Sigmoid colon (tissue), 7 donors: ENCODE results near the gene KRTAP1-5. TPM values are rescaled to one million over a fixed set of nuclear protein-coding genes. Genes with fewer than 3 reads are reported as not detected.
"Not testable (repeated sequence)": the region's sequence is repeated elsewhere in the genome, so short reads cannot be mapped to it uniquely, and the experiment has no call there.

Source experiments
- DNase-seq: peaks from one replicate; pipeline ENCODE4 v3.0.0-alpha.2; 2019
- H3K27ac ChIP-seq, 4 donors: fragments of 200-600 bp; sonication (generic); one replicate each; pipeline ENCODE4 v1.5.1; 2016 to 2019; ENCODE audit warnings: mild to moderate bottlenecking in 1 of 4
- H3K27me3 ChIP-seq, 3 donors: fragments of 200-600 bp; sonication (generic); one replicate each; pipeline ENCODE4 v1.5.1; 2019; ENCODE audit warnings: mild to moderate bottlenecking in 1 of 3
- H3K36me3 ChIP-seq, 4 donors: fragments of 200-600 bp; sonication (generic); one replicate each; pipeline ENCODE4 v1.5.1; 2016 to 2019
- H3K4me1 ChIP-seq, 4 donors: fragments of 200-600 bp; sonication (generic); one replicate each; pipeline ENCODE4 v1.5.1; 2017 to 2019
- H3K4me3 ChIP-seq, 4 donors: fragments of 200-600 bp; sonication (generic); one replicate each; pipeline ENCODE4 v1.5.1; 2017 to 2019; ENCODE audit warnings: mild to moderate bottlenecking in 2 of 4, moderate library complexity in 1 of 4
- H3K9me3 ChIP-seq, 4 donors: fragments of 200-600 bp in 3 of 4; sonication (generic) in 3 of 4; one replicate each; pipeline versions ENCODE4 v1.5.1 to v1.6.1; 2013 to 2019
- EP300 ChIP-seq, 4 donors: sonication (generic); formaldehyde crosslinking; IDR thresholded peaks; one replicate each; pipeline ENCODE4 v1.6.1; 2017; ENCODE audit warnings: antibody characterized with exemption in 4 of 4
- POLR2A ChIP-seq, 2 donors: fragments of 450-650 bp; IDR thresholded peaks; one replicate each; pipeline ENCODE4 v1.6.1; 2016; ENCODE audit warnings: antibody characterized with exemption in 2 of 2, mild to moderate bottlenecking in 2 of 2, moderate library complexity in 2 of 2
- POLR2AphosphoS5 ChIP-seq, 4 donors: sonication (generic); formaldehyde crosslinking; IDR thresholded peaks; one replicate each; pipeline ENCODE4 v1.6.1; 2017; ENCODE audit warnings: antibody characterized with exemption in 4 of 4
- WGBS, 2 donors: extraction: QIAGEN DNeasy Blood & Tissue Kit; methylation state at CpG; one replicate each; pipeline ENCODE4 v1.1.7; 2013; 5-methylcytosine and 5-hydroxymethylcytosine counted together
- intact Hi-C: fragments of 100-400 bp; cut with DNase I; formaldehyde crosslinking; loops from one replicate; pipeline ENCODE4 v1.15.1; 2023
- polyA plus RNA-seq, 3 donors: library from polyadenylated mRNA; stranded (reverse); fragments of 200-250 nt; gene quantifications; one replicate each; pipeline ENCODE4 v1.2.3, GENCODE V29; 2013
- total RNA-seq, 4 donors: library from RNA; depleted of rRNA; stranded (reverse); fragments of >200 nt; gene quantifications; one replicate each; pipeline ENCODE4 v1.1.0, GENCODE V29; 2016
- TF ChIP-seq, protein P1 (sequence below), 4 experiments: fragments of 450-650 bp in 3 of 4; fragments of 200-600 bp in 1 of 4; IDR thresholded peaks; one replicate each; pipeline ENCODE4 v1.5.1; 2016 to 2019; ENCODE audit warnings: antibody characterized with exemption in 4 of 4, mild to moderate bottlenecking in 3 of 4, moderate library complexity in 2 of 4
- donor health status: healthy with polysubstance abuse.
- donor health status: Bipolar disorder and iron deficiency.
- donor health status: healthy.

KRTAP1-5 gene
- total and polyA plus RNA-seq, 7 donors = not detected

DNA sequence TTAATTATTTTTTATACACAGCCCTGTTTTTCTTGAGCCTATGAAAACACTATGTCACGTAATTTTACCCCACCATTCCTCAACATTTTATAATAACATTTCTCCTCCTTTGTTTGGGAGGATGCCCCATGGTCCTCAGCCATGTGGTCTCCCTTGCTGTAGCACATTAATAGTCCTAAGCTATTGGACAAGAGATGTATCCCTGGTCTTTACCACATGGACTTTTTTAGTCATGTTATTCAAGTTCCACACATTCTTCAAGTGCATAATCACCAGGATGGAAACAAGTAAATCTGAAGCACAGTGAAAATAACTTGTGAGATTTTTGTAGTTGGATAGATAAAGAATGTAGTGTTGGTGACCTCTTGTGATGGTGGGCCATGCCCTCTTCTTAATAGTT, 35.0 kb upstream of the KRTAP1-5 start:
- WGBS, 2 donors = 63 to 76% methylated on average over 1 of the region's 1 CpG
- DNase-seq = no peak
- intact Hi-C loops = no loop called here
- peaks cover 0 to 21% (median 9%) of the 10 kb centered on the region in 4 donors for H3K4me1 ChIP-seq
- TF ChIP-seq POLR2A (IDR thresholded peaks at IDR 0.05) = no peak
- TF ChIP-seq EP300 (IDR thresholded peaks at IDR 0.05) = no peak
- no peak for TF ChIP-seq POLR2AphosphoS5 (IDR thresholded peaks at IDR 0.05)
- TF ChIP-seq, protein P1, sequence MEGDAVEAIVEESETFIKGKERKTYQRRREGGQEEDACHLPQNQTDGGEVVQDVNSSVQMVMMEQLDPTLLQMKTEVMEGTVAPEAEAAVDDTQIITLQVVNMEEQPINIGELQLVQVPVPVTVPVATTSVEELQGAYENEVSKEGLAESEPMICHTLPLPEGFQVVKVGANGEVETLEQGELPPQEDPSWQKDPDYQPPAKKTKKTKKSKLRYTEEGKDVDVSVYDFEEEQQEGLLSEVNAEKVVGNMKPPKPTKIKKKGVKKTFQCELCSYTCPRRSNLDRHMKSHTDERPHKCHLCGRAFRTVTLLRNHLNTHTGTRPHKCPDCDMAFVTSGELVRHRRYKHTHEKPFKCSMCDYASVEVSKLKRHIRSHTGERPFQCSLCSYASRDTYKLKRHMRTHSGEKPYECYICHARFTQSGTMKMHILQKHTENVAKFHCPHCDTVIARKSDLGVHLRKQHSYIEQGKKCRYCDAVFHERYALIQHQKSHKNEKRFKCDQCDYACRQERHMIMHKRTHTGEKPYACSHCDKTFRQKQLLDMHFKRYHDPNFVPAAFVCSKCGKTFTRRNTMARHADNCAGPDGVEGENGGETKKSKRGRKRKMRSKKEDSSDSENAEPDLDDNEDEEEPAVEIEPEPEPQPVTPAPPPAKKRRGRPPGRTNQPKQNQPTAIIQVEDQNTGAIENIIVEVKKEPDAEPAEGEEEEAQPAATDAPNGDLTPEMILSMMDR (IDR thresholded peaks at IDR 0.05) = no peak
- H3K36me3 ChIP-seq = no peaks in the 10 kb centered on the region
- no peak overlapping the region for H3K27ac ChIP-seq
- H3K4me3 ChIP-seq = no peak overlapping the region
- no peaks in the 10 kb centered on the region for H3K9me3 ChIP-seq
- H3K27me3 ChIP-seq = no peaks in the 10 kb centered on the region

DNA sequence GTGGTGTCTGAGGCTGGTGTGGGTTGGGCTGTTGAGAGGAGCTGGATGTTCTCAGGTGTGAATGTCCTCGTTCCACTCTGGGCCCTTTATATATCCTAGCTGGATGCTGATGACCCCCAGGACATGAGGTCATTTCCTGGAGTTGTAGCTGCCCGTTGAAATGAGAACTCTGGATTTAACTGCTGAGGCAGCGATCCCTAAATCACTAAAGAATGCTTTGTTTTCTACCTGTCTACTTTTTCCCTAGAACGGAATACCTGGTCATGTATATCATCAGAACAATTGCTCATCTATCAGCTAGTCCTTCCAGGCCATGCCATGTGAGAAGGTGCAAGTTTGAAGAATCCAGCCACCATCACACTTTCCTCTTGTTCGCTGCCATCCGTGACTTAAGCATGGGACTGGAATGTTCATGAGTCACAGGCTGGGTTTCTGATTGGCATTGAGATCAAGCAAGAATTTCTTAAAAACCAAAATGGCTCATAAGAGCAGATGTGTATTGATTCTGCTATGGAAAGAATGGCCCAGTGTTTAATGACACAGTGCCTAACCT, 33.1 kb upstream of the KRTAP1-5 start, which contains the start of gene KRTAP2-3:
Gene KRTAP2-3, minus strand, starts transcription at position 63 of the 553 bp plus-strand sequence. CDS start 64 bp downstream, outside the sequence.
- no peak for DNase-seq
- Histone ChIP-seq H3K9me3 (no peaks in the 10 kb centered on the region), H3K27ac (no peak within 1 kb of the TSS), H3K4me1 (peaks cover 0 to 21% (median 9%) of the 10 kb centered on the region in 4 donors), H3K4me3 (no peak within 1 kb of the TSS), H3K27me3 (no peaks in the 10 kb centered on the region), H3K36me3 (no peaks in the 10 kb centered on the region)
- 69 to 70% methylated on average over 6 of the region's 6 CpGs for WGBS, 2 donors
- TF ChIP-seq EP300 (IDR thresholded peaks at IDR 0.05) = no peak
- TF ChIP-seq POLR2AphosphoS5 (IDR thresholded peaks at IDR 0.05) = no peak
- TF ChIP-seq, protein P1 (IDR thresholded peaks at IDR 0.05) = no peak
- TF ChIP-seq POLR2A (IDR thresholded peaks at IDR 0.05) = no peak
- intact Hi-C loops = no loop called here

DNA sequence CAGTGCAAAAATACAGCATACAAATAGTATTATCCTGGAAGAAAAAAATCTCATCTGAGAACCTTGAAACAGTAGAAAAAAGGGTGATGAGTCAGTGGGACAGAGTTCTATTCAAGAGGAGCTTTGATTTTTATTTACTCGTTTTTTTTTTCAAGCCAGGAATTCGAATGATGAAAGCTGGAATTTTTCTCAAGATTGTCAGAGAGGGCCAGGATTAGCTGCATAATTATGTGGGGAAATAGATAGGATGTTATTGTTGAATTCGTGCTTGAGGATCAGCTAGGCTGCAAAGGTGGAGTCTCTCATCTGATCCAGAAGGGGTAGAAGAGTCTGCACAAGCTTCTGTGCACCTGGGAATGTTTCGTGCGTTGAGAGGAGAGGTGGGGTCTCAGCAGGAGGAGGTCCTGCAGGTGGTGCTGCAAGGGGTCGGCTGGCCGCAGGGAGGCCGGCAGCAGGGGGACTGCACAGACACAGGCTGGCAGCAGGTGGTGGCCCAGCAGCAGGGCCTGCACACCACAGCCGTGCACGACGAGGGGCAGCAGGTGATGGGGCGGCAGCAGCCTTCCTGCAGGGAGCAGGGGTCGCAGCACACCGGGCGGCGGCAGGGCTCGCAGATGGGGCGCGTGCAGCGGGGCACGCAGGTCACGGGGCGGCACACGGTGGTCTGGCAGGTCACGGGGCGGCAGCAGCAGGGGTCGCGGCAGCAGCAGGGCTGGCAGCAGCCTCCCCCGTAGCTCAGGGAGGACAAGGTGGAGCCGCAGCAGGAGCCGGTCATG, 32.5 kb upstream of the KRTAP1-5 start:
- H3K36me3 ChIP-seq, H3K27me3 ChIP-seq, H3K27ac ChIP-seq, H3K9me3 ChIP-seq, intact Hi-C loops, DNase-seq, H3K4me3 ChIP-seq: not testable (repeated sequence)
- peaks cover 0 to 21% (median 9%) of the 10 kb centered on the region in 4 donors for H3K4me1 ChIP-seq
- WGBS, 2 donors = 39 to 53% methylated on average over 13 to 14 of the region's 31 CpGs

DNA sequence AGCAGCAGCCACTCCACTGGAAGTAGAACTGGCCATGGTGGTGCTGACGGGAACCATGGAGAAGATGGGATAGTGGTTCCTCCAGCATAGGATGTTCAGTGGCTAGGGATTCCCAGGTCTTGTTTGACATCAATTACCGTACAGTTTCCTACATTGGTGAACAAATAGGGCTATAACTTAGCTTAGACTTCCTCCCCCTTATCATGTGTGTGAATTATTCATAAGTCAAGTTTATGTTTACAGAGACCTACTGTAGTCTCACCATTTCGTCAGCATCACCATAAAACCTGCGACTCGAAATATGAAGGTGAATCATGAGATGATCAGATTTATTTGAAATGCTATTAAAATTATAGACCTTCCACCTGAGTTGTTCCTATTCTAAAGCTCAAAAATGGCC, 31.7 kb upstream of the KRTAP1-5 start:
- TF ChIP-seq POLR2A (IDR thresholded peaks at IDR 0.05) (no peak), EP300 (IDR thresholded peaks at IDR 0.05) (no peak), POLR2AphosphoS5 (IDR thresholded peaks at IDR 0.05) (no peak)
- TF ChIP-seq, protein P1 (IDR thresholded peaks at IDR 0.05) = no peak
- Histone ChIP-seq H3K36me3 (no peaks in the 10 kb centered on the region), H3K27ac (no peak overlapping the region), H3K9me3 (no peaks in the 10 kb centered on the region), H3K4me3 (no peak overlapping the region), H3K27me3 (no peaks in the 10 kb centered on the region), H3K4me1 (peaks cover 0 to 21% (median 9%) of the 10 kb centered on the region in 4 donors)
- no peak for DNase-seq
- 70 to 85% methylated on average over 5 of the region's 5 CpGs for WGBS, 2 donors
- intact Hi-C loops = no loop called here

DNA sequence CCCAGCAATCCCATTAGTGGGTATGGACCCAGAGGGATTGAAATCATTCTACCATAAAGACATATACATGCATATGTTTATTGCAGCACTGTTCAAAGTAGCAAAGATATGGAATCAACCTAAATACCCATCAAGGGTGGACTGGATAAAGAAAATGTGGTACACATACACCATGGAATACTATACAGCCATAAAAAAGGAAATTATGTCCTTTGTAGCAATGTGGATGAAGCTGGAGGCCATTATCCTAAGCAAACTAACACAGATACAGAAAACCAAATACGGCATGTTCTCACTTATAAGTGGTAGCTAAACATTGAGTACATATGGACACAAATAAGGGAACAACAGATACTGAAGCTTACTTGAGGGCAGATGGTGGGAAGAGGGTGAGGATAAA, 30.5 kb upstream of the KRTAP1-5 start:
- Histone ChIP-seq H3K4me1 (peaks cover 0 to 21% (median 9%) of the 10 kb centered on the region in 4 donors), H3K4me3 (no peak overlapping the region), H3K36me3 (no peaks in the 10 kb centered on the region), H3K9me3 (no peaks in the 10 kb centered on the region), H3K27ac (no peak overlapping the region), H3K27me3 (no peaks in the 10 kb centered on the region)
- WGBS, 2 donors = 92 to 100% methylated on average over 1 of the region's 1 CpG
- TF ChIP-seq POLR2AphosphoS5 (IDR thresholded peaks at IDR 0.05) (no peak), EP300 (IDR thresholded peaks at IDR 0.05) (no peak), POLR2A (IDR thresholded peaks at IDR 0.05) (no peak)
- TF ChIP-seq, protein P1 (IDR thresholded peaks at IDR 0.05) = no peak
- intact Hi-C loops = no loop called here
- no peak for DNase-seq

DNA sequence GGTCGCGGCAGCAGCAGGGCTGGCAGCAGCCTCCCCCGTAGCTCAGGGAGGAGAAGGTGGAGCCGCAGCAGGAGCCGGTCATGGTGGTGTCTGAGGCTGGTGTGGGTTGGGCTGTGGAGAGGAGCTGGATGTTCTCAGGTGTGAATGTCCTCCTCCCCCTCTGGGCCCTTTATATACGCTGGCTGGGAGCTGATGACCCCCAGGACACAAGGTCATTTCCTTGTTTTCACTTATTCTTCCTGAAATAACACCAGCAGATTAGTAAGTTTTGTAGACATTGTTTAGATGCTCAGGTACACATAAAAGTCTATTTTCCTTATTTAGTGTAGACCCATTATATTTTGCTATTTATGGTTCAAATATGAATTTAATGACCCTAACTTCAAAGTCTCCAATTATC, 28.1 kb upstream of the KRTAP1-5 start, which contains the start of gene KRTAP2-2:
Gene KRTAP2-2, minus strand, starts transcription at position 101 of the 400 bp plus-strand sequence. Its CDS starts 19 bp downstream, at position 82.
- H3K27ac ChIP-seq, H3K36me3 ChIP-seq, intact Hi-C loops, H3K4me3 ChIP-seq, H3K4me1 ChIP-seq, DNase-seq, H3K27me3 ChIP-seq, H3K9me3 ChIP-seq: not testable (repeated sequence)
- WGBS, 2 donors = 48 to 71% methylated on average over 1 of the region's 6 CpGs

DNA sequence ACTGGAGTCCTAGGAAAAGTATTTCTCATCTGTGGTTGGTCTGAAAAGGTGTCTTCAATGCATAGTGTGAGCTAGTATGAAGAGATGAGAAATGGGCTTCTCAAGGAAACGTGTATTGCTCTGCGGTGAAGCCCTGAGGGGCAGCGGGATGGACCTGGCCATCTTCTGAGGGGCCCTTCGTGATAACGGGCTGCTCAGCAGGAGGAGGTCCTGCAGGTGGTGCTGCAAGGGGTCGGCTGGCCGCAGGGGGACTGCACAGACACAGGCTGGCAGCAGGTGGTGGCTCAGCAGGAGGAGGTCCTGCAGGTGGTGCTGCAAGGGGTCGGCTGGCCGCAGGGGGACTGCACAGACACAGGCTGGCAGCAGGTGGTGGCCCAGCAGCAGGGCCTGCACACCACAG, 27.5 kb upstream of the KRTAP1-5 start:
- H3K27ac ChIP-seq, H3K4me1 ChIP-seq, intact Hi-C loops, H3K4me3 ChIP-seq, H3K9me3 ChIP-seq, H3K27me3 ChIP-seq, DNase-seq, H3K36me3 ChIP-seq: not testable (repeated sequence)
- WGBS, 2 donors = 80 to 87% methylated on average over 9 of the region's 9 CpGs
